ENCODE results near the gene C16orf89.

Gene C16orf89

GRCh38 chr16:5027575-5028235, 38.1 kb downstream of the C16orf89 start:
- no peak for DNase-seq

GRCh38 chr16:5027086-5027485, 38.7 kb downstream of the C16orf89 start:
- no peak for DNase-seq

DNA sequence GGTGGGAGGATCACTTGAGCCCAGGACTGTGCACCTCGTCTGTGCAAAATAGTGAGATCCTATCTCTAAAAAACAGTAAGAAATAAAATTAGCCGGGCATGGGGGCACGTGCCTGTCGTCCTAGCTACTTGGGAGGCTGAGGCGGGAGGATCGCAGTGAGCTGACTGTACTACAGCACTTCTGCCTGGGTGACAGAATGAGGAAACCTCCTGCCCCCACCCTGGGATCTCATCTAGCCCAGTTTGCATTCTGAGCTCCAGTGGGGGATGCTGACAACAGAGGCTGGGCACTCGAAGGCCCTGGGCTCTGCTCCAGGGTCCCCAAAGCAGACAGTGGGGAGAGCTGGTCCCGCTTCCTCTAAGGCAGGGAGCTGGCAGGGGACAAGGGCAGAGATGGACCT, 39.1 kb downstream of the C16orf89 start:
- no peak for DNase-seq

GRCh38 chr16:5025171-5025632, 40.6 kb downstream of the C16orf89 start:
- no peak for DNase-seq

GRCh38 chr16:5024632-5025031, 41.1 kb downstream of the C16orf89 start:
- no peak for DNase-seq

- no peak for DNase-seq
Observed at GRCh38 chr16:5022521-5022920, 43.2 kb downstream of the C16orf89 start.

DNA sequence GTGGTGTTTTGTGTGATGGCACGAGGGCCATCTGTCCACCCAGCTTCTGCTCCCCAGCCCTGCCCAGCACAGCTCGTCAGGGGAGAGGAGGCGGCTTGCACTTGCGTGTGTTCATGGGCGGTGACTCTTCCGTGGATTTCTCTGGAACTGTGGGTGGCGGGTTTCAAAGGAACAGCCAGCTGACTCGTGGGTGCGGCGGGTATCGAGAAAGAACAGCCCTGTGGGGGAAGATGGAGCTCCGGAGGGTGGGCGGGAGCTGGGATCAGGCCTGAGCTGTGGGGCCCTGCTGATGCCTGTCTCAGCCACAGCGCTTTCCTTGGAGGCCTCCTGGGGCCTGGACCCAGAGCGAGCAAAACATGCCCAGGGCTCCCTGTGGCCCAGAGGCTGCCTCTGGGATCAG, 45.2 kb downstream of the C16orf89 start:
- no peak for DNase-seq

DNA sequence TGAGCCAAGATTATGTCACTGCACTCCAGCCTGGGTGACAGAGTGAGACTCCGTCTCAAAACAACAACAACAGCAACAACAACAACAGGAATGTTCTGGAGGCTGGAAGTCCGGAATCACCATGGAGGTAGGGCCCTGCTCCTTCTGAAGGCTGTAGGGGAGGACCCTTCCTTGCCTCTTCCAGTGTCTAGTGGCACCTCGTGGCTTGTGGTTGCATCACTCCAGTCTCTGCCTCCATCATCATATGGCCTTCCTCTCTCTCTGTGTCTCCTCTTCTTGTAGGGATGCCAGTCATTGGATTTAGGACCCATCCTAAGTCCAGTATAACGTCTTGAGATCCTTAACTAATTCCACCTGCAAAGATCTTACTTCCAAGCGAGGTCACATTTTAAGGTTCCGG, 46.0 kb downstream of the C16orf89 start:
- no peak for DNase-seq

GRCh38 chr16:5018793-5019192, 47.0 kb downstream of the C16orf89 start:
- no peak for DNase-seq

DNA sequence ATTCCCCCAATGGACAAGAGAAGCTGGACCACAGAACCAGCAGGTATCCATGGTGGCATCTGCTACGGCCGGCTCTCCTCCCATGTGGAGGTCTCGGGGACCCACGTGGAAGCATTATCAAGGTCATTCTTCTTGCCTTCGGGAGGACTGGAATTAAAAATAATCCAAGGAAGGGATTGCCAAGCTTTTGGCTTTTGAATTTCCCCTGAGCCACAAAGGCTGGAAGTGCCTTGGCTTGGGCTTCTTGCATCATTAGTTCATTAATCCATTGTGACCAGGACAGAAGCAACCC, 48.1 kb downstream of the C16orf89 start:
- DNase-seq = no peak

DNA sequence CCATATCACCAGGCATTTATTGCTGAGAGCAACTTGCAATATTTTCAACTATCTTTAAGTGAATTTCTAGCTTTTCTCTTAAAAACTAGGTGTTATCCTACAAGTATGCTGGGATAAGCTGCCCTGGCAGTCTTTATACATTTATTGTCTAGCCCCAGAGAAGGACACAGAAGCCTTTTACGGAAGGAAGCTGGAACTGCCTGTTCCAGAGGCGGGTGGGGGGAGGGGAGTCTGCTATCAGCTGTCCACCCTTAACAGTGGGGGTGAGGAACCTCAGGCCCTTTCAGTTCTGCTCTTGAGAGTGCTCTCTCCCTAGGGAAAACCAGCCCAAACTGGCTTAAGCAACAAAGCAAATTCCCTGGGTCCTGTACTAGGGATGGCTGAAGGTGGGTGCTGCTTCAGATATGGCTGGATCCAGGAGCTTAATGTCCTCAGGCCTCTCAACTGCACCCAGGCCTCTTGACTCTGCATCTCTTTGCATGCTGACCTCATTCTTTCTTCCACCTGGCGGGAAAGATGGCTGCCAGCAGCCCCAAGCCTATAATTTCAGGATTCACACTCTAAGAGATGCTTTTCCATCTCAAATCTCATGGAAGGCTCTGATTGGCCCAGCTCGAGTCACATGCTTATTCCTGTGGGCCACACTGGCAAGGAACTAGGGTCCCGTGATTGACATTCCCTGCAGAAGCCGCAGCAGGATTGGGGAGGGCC, 48.6 kb downstream of the C16orf89 start:
- peak; percentile 22 for DNase-seq

DNA sequence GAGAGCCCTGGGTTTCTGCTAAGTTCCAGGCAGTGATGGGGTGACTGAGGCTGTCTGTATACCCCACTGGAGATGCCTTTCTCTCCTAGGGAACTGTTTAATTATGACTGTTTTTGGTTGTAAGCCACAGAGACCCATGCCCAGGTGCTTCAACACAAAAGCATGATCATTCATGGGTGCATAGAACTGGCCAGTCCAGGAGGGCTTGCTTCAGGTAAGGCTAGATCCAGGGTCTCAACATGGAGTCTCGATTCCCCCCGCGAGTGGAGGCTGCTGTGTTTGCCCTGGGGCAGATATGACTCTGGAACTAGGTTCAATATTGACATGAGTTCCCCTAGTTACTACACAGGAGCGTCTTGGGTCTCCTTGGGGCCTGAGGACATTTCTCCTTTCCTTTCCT, 49.9 kb downstream of the C16orf89 start:
- DNase-seq = no peak

GRCh38 chr16:5015351-5015750, 50.4 kb downstream of the C16orf89 start:
- DNase-seq = no peak

GRCh38 chr16:5012887-5013286, 52.9 kb downstream of the C16orf89 start:
- DNase-seq = no peak

- no peak for DNase-seq
Observed at GRCh38 chr16:5011637-5012036, 54.1 kb downstream of the C16orf89 start.

DNA sequence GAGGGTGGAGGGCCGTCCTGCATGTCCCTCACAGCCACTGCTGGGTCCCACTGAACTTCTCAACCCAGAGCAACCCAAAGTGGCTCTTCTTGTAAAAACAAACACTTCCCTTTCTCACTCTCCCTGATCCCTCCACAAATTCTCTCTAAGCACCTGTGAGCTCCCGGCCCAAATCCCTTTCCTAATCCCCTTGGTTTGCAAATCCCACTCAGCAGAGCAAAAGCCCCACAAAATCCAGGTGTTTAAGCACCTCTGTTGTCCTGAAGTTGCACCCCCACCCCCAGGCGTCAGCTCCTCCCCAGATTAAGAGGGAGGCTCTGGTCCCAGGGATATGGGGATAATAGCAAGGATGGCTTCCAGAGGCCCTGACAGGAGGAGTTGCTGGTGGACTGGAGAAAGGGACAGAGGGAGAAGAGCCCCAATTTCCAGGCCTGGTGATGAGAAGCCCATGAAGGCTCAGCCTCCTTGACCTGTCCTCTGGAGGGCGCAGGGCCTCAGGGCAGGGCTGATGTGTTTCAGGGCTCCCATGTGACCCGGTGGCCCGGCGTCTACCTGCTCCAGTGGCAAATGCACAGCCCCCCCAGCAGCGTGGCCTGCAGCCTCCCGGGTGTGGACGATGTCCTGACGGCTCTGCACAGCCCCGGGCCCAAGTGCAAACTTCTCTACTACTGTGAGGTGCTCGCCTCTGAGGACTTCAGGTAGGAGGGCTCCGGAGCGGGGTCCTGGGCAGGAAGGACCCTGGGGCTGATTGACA, 55.0 kb downstream of the C16orf89 start:
- no peak for DNase-seq

DNA sequence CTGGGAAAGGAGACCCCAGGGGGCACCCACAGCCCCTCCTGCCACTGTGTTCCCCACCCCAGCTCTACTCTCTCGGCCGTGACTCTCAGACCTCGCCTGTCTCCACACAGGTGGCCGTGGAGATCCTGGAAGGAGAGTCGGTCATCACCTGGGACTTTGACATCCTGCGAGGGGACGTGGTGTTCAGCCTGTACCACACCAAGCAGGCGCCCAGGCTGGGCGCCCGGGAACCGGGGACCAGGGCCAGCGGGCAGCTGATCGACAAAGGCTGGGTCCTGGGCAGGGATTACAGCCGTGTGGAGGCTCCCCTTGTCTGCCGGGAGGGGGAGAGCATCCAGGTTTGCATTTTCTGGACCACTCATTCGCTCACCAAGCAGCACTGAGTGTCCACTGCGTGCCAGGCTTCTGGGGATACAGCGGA, 57.4 kb downstream of the C16orf89 start:
- no peak for DNase-seq

DNA sequence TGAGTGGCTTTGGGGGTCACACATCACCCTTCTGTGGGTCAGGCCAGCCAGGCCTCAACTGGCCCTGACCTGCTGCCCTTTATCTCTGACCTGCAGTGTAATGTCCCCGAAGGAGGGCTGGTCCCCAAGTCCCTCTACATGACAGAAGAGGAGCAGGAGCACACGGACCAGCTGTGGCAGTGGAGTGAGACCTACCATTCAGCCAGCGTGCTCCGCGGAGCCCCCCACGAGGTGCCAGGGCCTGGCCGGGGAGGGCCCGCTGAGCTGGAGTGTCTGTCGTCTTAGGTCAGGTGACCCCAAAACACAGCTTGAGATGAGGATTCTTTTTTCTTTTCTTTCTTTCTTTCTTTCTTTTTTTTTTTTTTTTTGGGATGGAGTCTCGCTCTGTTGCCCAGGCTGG, 58.5 kb downstream of the C16orf89 start:
- DNase-seq = no peak

DNA sequence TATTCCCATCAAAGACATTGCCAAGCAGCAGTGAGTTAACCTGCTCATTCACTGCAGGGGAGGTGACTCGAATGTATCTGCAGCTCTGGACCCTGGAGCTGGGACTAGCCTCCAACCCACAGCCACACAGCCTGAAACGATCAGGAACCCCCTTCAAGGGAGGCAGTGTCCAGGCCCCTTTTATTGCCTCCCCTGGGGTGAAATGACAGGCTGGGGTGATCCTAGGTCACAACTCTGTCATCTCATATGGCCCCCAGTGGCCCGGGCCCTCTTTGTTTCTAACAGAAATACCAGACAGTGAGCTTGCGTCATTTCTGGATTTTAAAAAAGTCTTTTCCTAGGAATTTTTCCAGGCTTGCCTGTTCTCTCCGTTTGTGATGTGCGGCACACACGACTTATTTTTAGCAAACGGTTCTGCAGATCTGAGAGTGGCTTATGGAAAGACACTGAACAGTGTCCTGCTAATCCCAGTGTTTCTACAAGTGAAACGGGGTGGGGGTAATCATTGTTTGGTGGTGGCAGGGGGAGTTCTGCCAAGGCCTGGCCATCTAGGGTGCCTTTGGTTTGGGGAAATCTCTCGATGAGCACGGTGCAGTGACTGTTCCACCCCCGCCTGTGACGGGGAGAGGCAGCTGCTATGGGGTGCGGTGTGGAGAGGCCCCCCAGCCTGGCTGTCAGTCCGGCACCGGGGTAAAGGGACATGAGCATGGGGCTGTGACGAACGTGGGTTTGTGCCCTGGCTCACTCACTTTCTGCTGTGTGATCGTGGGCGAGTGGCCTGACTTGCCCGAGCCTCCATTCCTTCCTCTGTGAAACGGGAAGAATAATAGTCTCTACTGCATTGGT, 59.2 kb downstream of the C16orf89 start:
- DNase-seq = no peak

DNA sequence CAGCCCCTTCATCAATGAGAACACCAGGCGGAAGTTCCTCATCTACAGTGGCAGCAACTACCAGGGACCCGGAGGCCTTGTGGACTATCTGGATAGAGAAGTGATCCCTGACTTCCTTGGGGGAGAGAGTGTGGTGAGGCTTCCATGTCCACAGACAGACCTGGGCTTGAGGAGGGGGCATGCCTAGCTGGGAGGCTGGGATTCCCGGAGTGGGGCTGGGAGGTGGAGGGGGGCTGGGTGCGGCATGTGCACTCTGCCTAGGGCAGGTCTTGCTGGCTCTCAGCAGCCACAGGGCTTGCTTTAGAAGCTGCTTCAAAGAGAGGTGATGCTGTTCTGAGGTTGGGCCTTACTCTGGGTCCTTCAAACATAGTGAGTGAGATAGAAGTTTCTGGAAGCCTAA, 59.8 kb downstream of the C16orf89 start:
- DNase-seq = peak; percentile 50

- DNase-seq = no peak
Observed at GRCh38 chr16:5004311-5004710, 61.4 kb downstream of the C16orf89 start.

DNA sequence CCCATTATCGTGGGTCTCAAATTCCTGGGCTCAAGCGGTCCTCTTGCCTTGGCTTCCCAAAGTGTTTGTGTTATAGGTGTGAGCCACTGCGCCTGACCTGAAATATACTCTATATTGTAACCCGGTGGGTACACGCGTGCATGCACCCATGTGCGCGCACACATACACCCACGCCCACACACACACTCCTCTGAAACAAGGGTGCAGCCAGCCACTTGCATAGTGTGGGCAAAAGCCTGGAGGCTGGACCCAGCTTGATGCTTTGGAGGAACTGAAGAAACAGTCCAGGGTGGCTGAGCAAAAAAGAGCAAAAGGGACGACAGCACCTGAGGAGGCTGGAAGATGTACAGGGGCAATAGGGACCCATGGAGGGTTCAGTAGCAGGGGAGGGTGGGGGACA, 61.9 kb downstream of the C16orf89 start:
- DNase-seq = no peak

- DNase-seq = no peak
Observed at GRCh38 chr16:5003211-5003610, 62.5 kb downstream of the C16orf89 start.

All from MV-4-11 (cell line).